Transverse colon (tissue), 4 donors: Measurements from ENCODE around the gene PTPN6. TPM values are rescaled to one million over a fixed set of nuclear protein-coding genes. Genes with fewer than 3 reads are reported as not detected.

Source experiments
- DNase-seq: peaks from one replicate; pipeline ENCODE4 v3.0.0-alpha.2; 2019
- H3K27ac ChIP-seq, 4 donors: fragments of 200-600 bp; sonication (generic); 2 replicates each; pipeline ENCODE4 v1.5.1; 2016 to 2018; ENCODE audit warnings: inconsistent platforms in 4 of 4
- H3K27me3 ChIP-seq: fragments of 200-600 bp; sonication (generic); 2 replicates; pipeline ENCODE4 v1.5.1; 2017; ENCODE audit warnings: inconsistent platforms
- H3K36me3 ChIP-seq, 4 donors: fragments of 200-600 bp; sonication (generic); 2 replicates each; pipeline ENCODE4 v1.5.1; 2017 to 2019; ENCODE audit warnings: inconsistent platforms in 4 of 4
- H3K4me1 ChIP-seq, 4 donors: fragments of 200-600 bp; sonication (generic); 2 replicates each; pipeline ENCODE4 v1.5.1; 2017 to 2020; ENCODE audit warnings: inconsistent platforms in 4 of 4
- H3K4me3 ChIP-seq, 4 donors: fragments of 200-600 bp; sonication (generic); 1 replicate in 1 of 4; 2 replicates in 3 of 4; pipeline versions ENCODE4 v1.5.1 to v1.6.1; 2017 to 2019; ENCODE audit warnings: inconsistent platforms in 4 of 4
- H3K9me3 ChIP-seq, 2 donors: fragments of 200-600 bp; sonication (generic); 2 replicates each; pipeline ENCODE4 v1.5.1; 2017 to 2019; ENCODE audit warnings: inconsistent platforms in 2 of 2
- EP300 ChIP-seq: sonication (generic); formaldehyde crosslinking; IDR thresholded peaks from one replicate; pipeline ENCODE4 v1.6.1; 2017; ENCODE audit warnings: antibody characterized with exemption, low read depth
- POLR2A ChIP-seq: fragments of 450-650 bp; IDR thresholded peaks from one replicate; pipeline ENCODE4 v1.6.1; 2016; ENCODE audit warnings: antibody characterized with exemption, mild to moderate bottlenecking, moderate library complexity
- POLR2AphosphoS5 ChIP-seq, 3 donors: sonication (generic); formaldehyde crosslinking; IDR thresholded peaks; one replicate each; pipeline ENCODE4 v1.6.1; 2016; ENCODE audit warnings: antibody characterized with exemption in 3 of 3
- WGBS, 2 donors: methylation state at CpG; one replicate each; pipeline ENCODE4 v1.1.5; 2018; ENCODE audit warnings: low coverage in 1 of 2; 5-methylcytosine and 5-hydroxymethylcytosine counted together
- in situ Hi-C, 4 donors: fragments of 200-750 bp; cut with MboI; loops; one replicate each; pipeline versions ENCODE4 v1.15.0 to v1.15.1; 2017; ENCODE audit warnings: low sequenced_read_pairs in 3 of 4, low pct_ligation_motif_present in 1 of 4, low pct_unique_long_range_greater_than_20kb in 1 of 4
- intact Hi-C: fragments of 100-400 bp; cut with DNase I; formaldehyde crosslinking; loops from one replicate; pipeline ENCODE4 v1.15.1; 2023; ENCODE audit warnings: low total_unique reads
- total RNA-seq, 4 donors: library from RNA; depleted of rRNA; stranded (reverse); fragments of >200 nt; gene quantifications; one replicate each; pipeline ENCODE4 v1.1.0, GENCODE V29; 2016
- TF ChIP-seq, protein P1 (sequence below), 5 experiments: fragments of 200-600 bp in 3 of 5; fragments of 450-650 bp in 2 of 5; sonication (generic) in 3 of 5; IDR thresholded peaks; 1 replicate in 2 of 5; 2 replicates in 3 of 5; pipeline ENCODE4 v1.5.1; 2016 to 2017; ENCODE audit warnings: antibody characterized with exemption in 5 of 5, inconsistent platforms in 3 of 5, mild to moderate bottlenecking in 2 of 5, moderate library complexity in 1 of 5

Gene PTPN6
- total RNA-seq, 4 donors from 2014 or later, result 21.7 to 49.0 (median 36.1) TPM

DNA sequence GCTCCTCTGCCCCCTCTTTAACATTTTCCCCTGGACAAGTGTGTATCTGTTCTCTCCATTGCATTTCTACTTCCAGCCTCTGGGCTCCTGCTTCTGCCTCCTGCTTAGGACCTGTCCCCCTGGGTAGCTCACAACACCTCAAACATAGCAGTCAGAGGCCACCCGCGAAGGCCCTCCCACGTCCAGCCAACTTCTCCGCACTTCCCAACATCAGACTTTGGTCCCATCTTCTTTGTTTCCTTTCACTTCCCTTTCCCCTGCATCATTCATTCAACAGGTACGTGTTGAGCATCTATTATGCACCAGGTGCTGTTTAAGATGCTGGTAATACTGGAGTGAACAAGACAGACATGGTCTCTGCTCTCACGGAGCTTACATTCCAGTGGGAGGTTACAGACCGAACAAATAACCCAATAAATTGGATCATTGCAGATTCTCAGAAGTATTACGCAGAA, 4.2 kb upstream of the PTPN6 start:
- peak overlapping the region; percentile 26 to 52 (median 34) for H3K4me3 ChIP-seq
- no peaks in the 10 kb centered on the region for H3K27me3 ChIP-seq
- in situ Hi-C loops (loop anchor here in 3 of 4 donors (10.0 to 25.0 kb wide), 2 partner anchors 158 to 165 kb away; partner anchors contain the start of gene C1RL (in 3 of the 3)), intact Hi-C loops (no loop called here)
- H3K9me3 ChIP-seq, result no peaks in the 10 kb centered on the region
- H3K36me3 ChIP-seq, result no peaks in the 10 kb centered on the region
- DNase-seq, result no peak
- no peak for TF ChIP-seq EP300
- TF ChIP-seq POLR2A, result no peak
- TF ChIP-seq, protein P1, sequence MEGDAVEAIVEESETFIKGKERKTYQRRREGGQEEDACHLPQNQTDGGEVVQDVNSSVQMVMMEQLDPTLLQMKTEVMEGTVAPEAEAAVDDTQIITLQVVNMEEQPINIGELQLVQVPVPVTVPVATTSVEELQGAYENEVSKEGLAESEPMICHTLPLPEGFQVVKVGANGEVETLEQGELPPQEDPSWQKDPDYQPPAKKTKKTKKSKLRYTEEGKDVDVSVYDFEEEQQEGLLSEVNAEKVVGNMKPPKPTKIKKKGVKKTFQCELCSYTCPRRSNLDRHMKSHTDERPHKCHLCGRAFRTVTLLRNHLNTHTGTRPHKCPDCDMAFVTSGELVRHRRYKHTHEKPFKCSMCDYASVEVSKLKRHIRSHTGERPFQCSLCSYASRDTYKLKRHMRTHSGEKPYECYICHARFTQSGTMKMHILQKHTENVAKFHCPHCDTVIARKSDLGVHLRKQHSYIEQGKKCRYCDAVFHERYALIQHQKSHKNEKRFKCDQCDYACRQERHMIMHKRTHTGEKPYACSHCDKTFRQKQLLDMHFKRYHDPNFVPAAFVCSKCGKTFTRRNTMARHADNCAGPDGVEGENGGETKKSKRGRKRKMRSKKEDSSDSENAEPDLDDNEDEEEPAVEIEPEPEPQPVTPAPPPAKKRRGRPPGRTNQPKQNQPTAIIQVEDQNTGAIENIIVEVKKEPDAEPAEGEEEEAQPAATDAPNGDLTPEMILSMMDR (IDR thresholded peaks at IDR 0.05), result no peak
- TF ChIP-seq POLR2AphosphoS5 (IDR thresholded peaks at IDR 0.05), result no peak
- 41 to 43% methylated on average over 6 to 8 of the region's 8 CpGs for WGBS, 2 donors
- peaks cover 21 to 50% (median 28%) of the 10 kb centered on the region in 4 donors for H3K4me1 ChIP-seq
- H3K27ac ChIP-seq, result peak overlapping the region; percentile 93 to 99 (median 95)

- no peaks in the 10 kb centered on the region for H3K27me3 ChIP-seq
- intact Hi-C loops (no loop called here), in situ Hi-C loops (loop anchor here in 3 of 4 donors (10.0 to 25.0 kb wide), 2 partner anchors 157 to 165 kb away; partner anchors contain the start of gene C1RL (in 3 of the 3))
- peaks cover 21 to 44% (median 27%) of the 10 kb centered on the region in 4 donors for H3K4me1 ChIP-seq
- H3K4me3 ChIP-seq, result no peak overlapping the region
- TF ChIP-seq POLR2A, result no peak
- no peak for TF ChIP-seq POLR2AphosphoS5 (IDR thresholded peaks at IDR 0.05)
- TF ChIP-seq, protein P1 (IDR thresholded peaks at IDR 0.05), result no peak
- TF ChIP-seq EP300, result no peak
- no peaks in the 10 kb centered on the region for H3K36me3 ChIP-seq
- no peaks in the 10 kb centered on the region for H3K9me3 ChIP-seq
- no peak for DNase-seq
- H3K27ac ChIP-seq, result no peak overlapping the region
- WGBS, 2 donors, result 82 to 92% methylated on average over 8 of the region's 8 CpGs
These were observed 3.5 kb upstream of the PTPN6 start for GRCh38 chr12:6947615-6948014.

- Histone ChIP-seq H3K4me1 (peaks cover 14 to 39% (median 22%) of the 10 kb centered on the region in 4 donors), H3K4me3 (no peak overlapping the region), H3K27ac (peak overlapping the region in 3 of 4 donors; percentile 32 to 66 (median 40)), H3K27me3 (no peaks in the 10 kb centered on the region), H3K36me3 (no peaks in the 10 kb centered on the region), H3K9me3 (no peaks in the 10 kb centered on the region)
- DNase-seq, result no peak
- 74 to 79% methylated on average over 8 to 15 of the region's 15 CpGs for WGBS, 2 donors
- in situ Hi-C loops, result loop anchor here in 3 of 4 donors (10.0 to 25.0 kb wide), 2 partner anchors 156 to 163 kb away; partner anchors contain the start of gene C1RL (in 3 of the 3)
- intact Hi-C loops, result no loop called here
- TF ChIP-seq POLR2A, result no peak
- no peak for TF ChIP-seq POLR2AphosphoS5 (IDR thresholded peaks at IDR 0.05)
- no peak for TF ChIP-seq EP300
- TF ChIP-seq, protein P1 (IDR thresholded peaks at IDR 0.05), result no peak
These were observed 2.1 kb upstream of the PTPN6 start for GRCh38 chr12:6948873-6949594.

DNA sequence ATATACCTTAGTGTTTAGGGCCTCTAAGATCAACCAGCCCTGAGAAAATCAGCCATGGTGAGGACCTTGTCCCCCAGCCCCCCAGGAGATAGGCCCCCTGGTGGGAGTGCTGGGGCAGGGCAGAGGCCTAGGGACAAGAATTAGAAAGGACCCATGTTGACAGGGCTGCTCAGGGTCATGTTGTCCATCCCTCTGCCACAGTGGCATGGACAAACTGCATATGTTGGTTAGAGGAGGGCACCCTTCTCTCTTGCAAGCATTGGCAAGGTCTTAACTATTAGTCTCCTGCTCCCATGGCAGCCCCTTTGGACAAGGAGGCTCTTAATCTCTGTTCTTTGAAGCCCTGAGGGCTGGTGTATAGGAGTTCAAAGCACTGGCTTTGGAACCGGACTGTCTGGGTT, 755 bp upstream of the PTPN6 start:
- Histone ChIP-seq H3K9me3 (no peaks in the 10 kb centered on the region), H3K27me3 (no peaks in the 10 kb centered on the region), H3K36me3 (no peaks in the 10 kb centered on the region), H3K4me1 (peaks cover 7 to 45% (median 20%) of the 10 kb centered on the region in 4 donors), H3K4me3 (no peak overlapping the region), H3K27ac (peak overlapping the region; percentile 77 to 89 (median 82))
- in situ Hi-C loops, result no loop called here
- no peak for TF ChIP-seq POLR2AphosphoS5 (IDR thresholded peaks at IDR 0.05)
- TF ChIP-seq EP300, result no peak
- no peak for TF ChIP-seq POLR2A
- TF ChIP-seq, protein P1 (IDR thresholded peaks at IDR 0.05), result peak in 3 of 5 experiments; percentile 9 to 10 (median 10)
- no peak for DNase-seq
- intact Hi-C loops, result no loop called here
- 67% methylated on average over 1 of the region's 1 CpG for WGBS, 2 donors
